ENCODE data around the gene FSTL1.

FSTL1 gene

GRCh38 chr3:120450600-120451271 is at the start of gene FSTL1:
TSS of gene FSTL1 (minus strand) at chr3:120450992. CDS start at chr3:120450746, 246 bp downstream.
- Mint-ChIP-seq H3K4me3 (peak within 1 kb of the TSS; percentile 80 to 84), H3K27me3 (peaks cover 46% of the 10 kb centered on the region), H3K9me3 (no peaks in the 10 kb centered on the region), H3K27ac (peak within 1 kb of the TSS; percentile 38 to 81), H3K4me1 (peaks cover 10% of the 10 kb centered on the region)
- ATAC-seq (peak; percentile 61), DNase-seq (peak in 1 of 2 donors; percentile 16)

DNA sequence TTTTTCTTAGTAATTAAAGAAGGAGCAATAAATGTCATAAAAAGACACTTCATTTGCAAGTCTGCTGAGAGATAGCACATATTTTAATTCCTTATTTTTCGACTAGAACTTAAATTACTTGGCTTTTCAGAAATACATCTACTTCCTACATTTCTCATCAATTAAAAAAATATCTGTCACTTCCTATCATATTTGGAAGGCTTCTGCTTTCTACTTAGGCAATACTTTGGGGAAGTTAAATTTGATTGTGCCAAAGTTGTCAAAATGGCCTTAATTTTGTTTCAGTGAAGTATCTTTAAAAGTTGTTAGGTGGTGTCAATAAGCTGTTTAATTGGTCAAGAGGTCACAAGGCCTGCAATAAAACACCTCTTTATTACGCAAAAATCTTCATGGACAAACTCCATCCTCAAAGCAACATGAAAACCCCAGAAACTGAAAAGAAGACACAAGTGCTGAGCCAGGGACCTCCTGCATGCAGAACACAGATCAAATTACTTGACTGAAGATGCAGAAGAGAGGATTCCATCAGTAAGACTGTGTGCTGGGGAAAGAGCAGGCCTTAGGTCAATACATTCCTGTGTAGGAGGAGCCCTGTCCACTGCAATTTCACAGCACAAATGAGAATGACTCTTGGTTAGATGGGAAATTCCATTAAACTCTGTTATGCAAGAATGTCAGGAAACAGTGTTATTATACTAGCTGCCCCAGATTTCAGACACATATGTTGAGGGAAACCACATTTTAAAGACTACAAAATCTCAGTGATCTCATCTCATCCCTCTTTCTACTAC is 48.0 kb upstream of the FSTL1 start:
- Mint-ChIP-seq H3K27ac (no peak overlapping the region), H3K4me3 (no peak overlapping the region), H3K9me3 (peaks cover 20 to 24% of the 10 kb centered on the region in 2 donors), H3K27me3 (no peaks in the 10 kb centered on the region), H3K4me1 (no peaks in the 10 kb centered on the region)
- DNase-seq (no peak), ATAC-seq (no peak)

- no peaks in the 10 kb centered on the region for H3K27me3 Mint-ChIP-seq
- H3K27ac Mint-ChIP-seq, result no peak overlapping the region
- peaks cover 26 to 28% of the 10 kb centered on the region in 2 donors for H3K9me3 Mint-ChIP-seq
- ATAC-seq, result no peak
- no peak for DNase-seq
- H3K4me3 Mint-ChIP-seq, result no peak overlapping the region
- no peaks in the 10 kb centered on the region for H3K4me1 Mint-ChIP-seq
Measured at GRCh38 chr3:120497818-120498217, 47.0 kb upstream of the FSTL1 start.

GRCh38 chr3:120497336-120497735 is 46.5 kb upstream of the FSTL1 start:
- DNase-seq (no peak), ATAC-seq (no peak)
- no peaks in the 10 kb centered on the region for H3K27me3 Mint-ChIP-seq
- no peaks in the 10 kb centered on the region for H3K4me1 Mint-ChIP-seq
- H3K4me3 Mint-ChIP-seq, result no peak overlapping the region
- no peak overlapping the region for H3K27ac Mint-ChIP-seq
- H3K9me3 Mint-ChIP-seq, result peaks cover 26 to 28% of the 10 kb centered on the region in 2 donors

GRCh38 chr3:120496278-120497002 is 45.6 kb upstream of the FSTL1 start:
- no peak for ATAC-seq
- no peak for DNase-seq
- H3K4me3 Mint-ChIP-seq, result no peak overlapping the region
- H3K27me3 Mint-ChIP-seq, result peaks cover 8% of the 10 kb centered on the region
- H3K27ac Mint-ChIP-seq, result no peak overlapping the region
- H3K4me1 Mint-ChIP-seq, result no peaks in the 10 kb centered on the region
- peaks cover 26 to 28% of the 10 kb centered on the region in 2 donors for H3K9me3 Mint-ChIP-seq

DNA sequence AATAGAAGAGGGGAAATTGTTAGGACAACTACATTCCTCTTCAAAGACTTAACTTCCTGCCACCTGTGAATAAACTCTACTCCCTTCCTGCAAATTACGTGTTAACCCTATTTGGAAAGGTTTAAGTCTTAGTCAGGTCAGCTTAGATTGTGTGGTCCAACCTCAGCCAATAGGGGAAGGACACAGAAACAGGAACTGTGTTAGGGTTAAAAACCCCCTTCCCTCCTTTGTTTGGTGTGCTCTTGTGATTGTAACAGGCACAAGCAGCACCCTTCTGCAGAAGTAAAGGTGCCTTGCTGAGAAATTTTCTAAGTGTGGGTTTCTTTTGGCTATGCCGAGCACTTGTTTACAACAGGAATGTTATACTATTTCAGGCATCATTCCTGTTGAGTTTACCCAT is 45.0 kb upstream of the FSTL1 start:
- H3K9me3 Mint-ChIP-seq, result peaks cover 26 to 28% of the 10 kb centered on the region in 2 donors
- DNase-seq (no peak), ATAC-seq (no peak)
- H3K4me1 Mint-ChIP-seq, result no peaks in the 10 kb centered on the region
- H3K27me3 Mint-ChIP-seq, result peaks cover 14% of the 10 kb centered on the region
- no peak overlapping the region for H3K4me3 Mint-ChIP-seq
- H3K27ac Mint-ChIP-seq, result no peak overlapping the region

GRCh38 chr3:120492103-120492502 is 41.3 kb upstream of the FSTL1 start:
- Mint-ChIP-seq H3K4me3 (no peak overlapping the region), H3K9me3 (peaks cover 26 to 34% of the 10 kb centered on the region in 2 donors), H3K4me1 (no peaks in the 10 kb centered on the region), H3K27me3 (peaks cover 31% of the 10 kb centered on the region), H3K27ac (no peak overlapping the region)
- DNase-seq (no peak), ATAC-seq (no peak)

GRCh38 chr3:120489421-120489820 is 38.6 kb upstream of the FSTL1 start:
- Mint-ChIP-seq H3K27me3 (peaks cover 39% of the 10 kb centered on the region), H3K9me3 (peaks cover 13 to 17% of the 10 kb centered on the region in 2 donors), H3K4me1 (no peaks in the 10 kb centered on the region), H3K27ac (no peak overlapping the region), H3K4me3 (no peak overlapping the region)
- DNase-seq (no peak), ATAC-seq (no peak)

DNA sequence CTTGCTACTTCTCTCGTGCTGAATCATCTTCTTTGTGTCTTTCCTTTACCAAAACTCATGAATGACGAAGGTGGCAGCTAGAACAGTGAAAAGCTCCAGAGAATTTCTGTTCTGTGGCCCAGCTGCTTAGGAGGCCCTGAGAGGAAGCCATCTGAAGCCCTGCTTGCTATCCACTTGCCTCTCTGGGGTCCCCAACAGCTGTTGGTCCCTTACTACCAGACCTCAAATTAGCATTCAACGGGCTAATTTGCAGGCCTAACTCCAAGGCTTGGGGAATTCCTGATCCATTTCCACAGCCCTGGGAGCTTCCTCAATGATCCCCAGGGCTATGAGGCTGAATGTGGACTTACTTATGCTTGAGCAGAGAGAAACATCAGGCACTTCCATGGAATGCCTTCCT is 37.5 kb upstream of the FSTL1 start:
- Mint-ChIP-seq H3K27ac (no peak overlapping the region), H3K4me3 (no peak overlapping the region), H3K9me3 (peaks cover 1 to 6% of the 10 kb centered on the region in 2 donors), H3K4me1 (no peaks in the 10 kb centered on the region), H3K27me3 (peaks cover 39% of the 10 kb centered on the region)
- ATAC-seq (no peak), DNase-seq (no peak)

DNA sequence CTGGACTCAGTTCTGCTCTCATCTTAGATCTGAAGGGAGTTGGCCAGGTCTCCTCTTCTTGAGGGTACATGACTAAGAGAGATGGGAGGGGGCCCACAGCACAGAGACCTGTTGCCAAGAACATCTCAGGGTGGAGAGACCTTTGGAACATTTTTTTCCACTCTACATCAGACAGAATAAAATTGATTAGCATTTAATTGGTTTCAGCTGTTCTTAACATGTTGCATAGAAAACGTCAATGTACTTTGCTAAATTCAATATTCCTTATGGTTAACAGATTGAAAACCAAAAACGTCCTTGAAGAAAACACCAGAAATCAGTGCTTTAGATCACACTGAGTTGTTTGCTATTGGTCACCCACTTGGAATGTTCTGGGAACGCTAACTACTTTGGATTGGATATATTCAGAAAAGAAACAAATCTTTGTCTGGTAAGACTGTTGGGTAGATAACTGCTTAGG is 36.4 kb upstream of the FSTL1 start:
- H3K4me3 Mint-ChIP-seq, result no peak overlapping the region
- ATAC-seq, result no peak
- no peak overlapping the region for H3K27ac Mint-ChIP-seq
- H3K27me3 Mint-ChIP-seq, result peaks cover 39% of the 10 kb centered on the region
- no peaks in the 10 kb centered on the region for H3K4me1 Mint-ChIP-seq
- peaks cover 0 to 6% of the 10 kb centered on the region in 2 donors for H3K9me3 Mint-ChIP-seq
- no peak for DNase-seq

- no peaks in the 10 kb centered on the region for H3K27me3 Mint-ChIP-seq
- no peak for ATAC-seq
Measured at GRCh38 chr3:120481081-120481480, 30.3 kb upstream of the FSTL1 start.

GRCh38 chr3:120477781-120478180 is 27.0 kb upstream of the FSTL1 start:
- Mint-ChIP-seq H3K27ac (no peak overlapping the region), H3K4me1 (no peaks in the 10 kb centered on the region), H3K4me3 (no peak overlapping the region), H3K9me3 (no peaks in the 10 kb centered on the region), H3K27me3 (peaks cover 15% of the 10 kb centered on the region)
- DNase-seq (no peak), ATAC-seq (no peak)

More at GRCh38 chr3:120481081-120481480, 30.3 kb upstream of the FSTL1 start:
- DNase-seq, result no peak
- H3K27ac Mint-ChIP-seq, result no peak overlapping the region
- no peaks in the 10 kb centered on the region for H3K9me3 Mint-ChIP-seq
- no peak overlapping the region for H3K4me3 Mint-ChIP-seq
- no peaks in the 10 kb centered on the region for H3K4me1 Mint-ChIP-seq

- H3K4me1 Mint-ChIP-seq, result no peaks in the 10 kb centered on the region
- peaks cover 24% of the 10 kb centered on the region for H3K27me3 Mint-ChIP-seq
- no peak overlapping the region for H3K27ac Mint-ChIP-seq
- no peaks in the 10 kb centered on the region for H3K9me3 Mint-ChIP-seq
- ATAC-seq (no peak), DNase-seq (no peak)
- no peak overlapping the region for H3K4me3 Mint-ChIP-seq
Measured at GRCh38 chr3:120475722-120476377, 25.1 kb upstream of the FSTL1 start.

- Mint-ChIP-seq H3K9me3 (no peaks in the 10 kb centered on the region), H3K4me1 (no peaks in the 10 kb centered on the region), H3K27me3 (peaks cover 32% of the 10 kb centered on the region), H3K27ac (no peak overlapping the region), H3K4me3 (no peak overlapping the region)
- ATAC-seq, result no peak
- DNase-seq, result no peak
Measured at GRCh38 chr3:120473896-120474675, 23.3 kb upstream of the FSTL1 start.

GRCh38 chr3:120473389-120473788 is 22.6 kb upstream of the FSTL1 start:
- H3K9me3 Mint-ChIP-seq, result no peaks in the 10 kb centered on the region
- ATAC-seq (no peak), DNase-seq (no peak)
- H3K4me1 Mint-ChIP-seq, result no peaks in the 10 kb centered on the region
- H3K27ac Mint-ChIP-seq, result no peak overlapping the region
- no peak overlapping the region for H3K4me3 Mint-ChIP-seq
- peaks cover 32% of the 10 kb centered on the region for H3K27me3 Mint-ChIP-seq
